ENCODE measurements around the gene NKX1-1.
"Not testable (repeated sequence)": the region's sequence is repeated elsewhere in the genome, so short reads cannot be mapped to it uniquely, and the experiment has no call there.

Gene NKX1-1

DNA sequence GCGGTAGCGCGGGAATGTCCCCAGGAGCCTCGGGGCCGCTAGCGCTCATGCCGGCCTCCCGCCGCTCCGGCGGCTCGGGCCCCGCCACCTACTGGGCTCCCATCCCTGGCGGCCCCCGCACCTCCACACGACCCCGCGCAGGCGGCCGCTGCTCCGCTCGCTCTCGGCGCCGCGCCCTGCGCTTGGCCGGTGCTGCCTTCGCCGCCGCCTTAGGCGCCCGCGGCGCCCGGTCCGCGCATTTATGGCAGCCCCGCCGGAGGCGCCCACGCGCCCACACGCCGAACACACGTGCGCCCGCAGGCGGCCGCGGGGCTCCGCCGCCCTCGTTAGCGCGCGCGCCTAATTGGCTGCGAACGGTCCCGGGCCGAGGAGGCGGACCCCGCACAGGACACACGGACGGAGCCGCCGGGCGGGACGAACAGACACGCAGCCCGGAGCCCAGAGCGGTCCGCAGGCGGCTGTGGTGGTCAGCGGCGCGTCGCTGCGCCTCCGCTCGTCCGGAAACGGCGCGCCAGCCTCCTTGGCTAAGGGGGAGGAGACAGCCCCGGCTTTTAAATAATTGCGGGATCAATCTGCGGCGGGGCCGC is at the start of gene NKX1-1:
NKX1-1 (minus strand) TSS at position 49 of the 587 bp plus-strand sequence; CDS start at position 49, 0 bp downstream.
- no peak for DNase-seq

DNA sequence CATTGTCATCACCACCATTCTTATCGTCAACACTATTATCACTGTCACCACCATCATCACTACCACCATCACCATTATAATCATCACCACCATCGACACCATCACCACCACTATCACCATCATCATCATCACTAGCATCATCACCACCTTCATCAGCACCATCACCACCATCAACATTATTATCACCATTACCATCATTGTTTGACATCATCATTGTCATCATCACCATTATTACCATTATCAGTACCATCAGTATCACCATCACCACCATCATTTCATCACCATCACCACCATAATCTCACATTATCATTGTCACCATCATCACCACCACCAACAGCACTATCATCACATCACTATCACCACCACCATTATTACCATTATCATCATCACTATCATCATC is 47.5 kb upstream of the NKX1-1 start:
- DNase-seq, result no peak

DNA sequence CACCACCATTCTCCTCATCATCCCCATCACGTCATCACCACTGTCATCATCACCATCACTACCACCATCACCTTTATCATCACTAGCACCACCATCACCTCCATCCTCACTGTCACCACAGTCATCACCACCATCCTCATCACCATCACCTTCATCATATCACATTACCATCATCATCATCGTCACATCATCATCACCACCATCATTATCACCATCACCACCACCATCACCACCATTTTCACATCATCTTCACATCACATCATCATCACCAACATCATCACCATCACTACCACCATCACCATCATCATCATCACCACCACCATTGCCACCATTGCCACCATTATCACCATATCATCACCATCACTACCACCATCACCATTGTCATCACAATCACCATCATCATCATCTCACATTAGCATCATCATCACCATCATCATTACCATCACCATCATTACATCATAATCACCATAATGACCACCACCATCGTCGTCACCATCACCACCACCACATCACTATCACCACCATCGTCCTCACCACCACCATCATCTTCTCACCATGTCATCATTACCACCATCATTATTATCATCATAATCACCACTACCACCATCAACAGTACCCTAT is 46.3 kb upstream of the NKX1-1 start:
- DNase-seq, result no peak

DNA sequence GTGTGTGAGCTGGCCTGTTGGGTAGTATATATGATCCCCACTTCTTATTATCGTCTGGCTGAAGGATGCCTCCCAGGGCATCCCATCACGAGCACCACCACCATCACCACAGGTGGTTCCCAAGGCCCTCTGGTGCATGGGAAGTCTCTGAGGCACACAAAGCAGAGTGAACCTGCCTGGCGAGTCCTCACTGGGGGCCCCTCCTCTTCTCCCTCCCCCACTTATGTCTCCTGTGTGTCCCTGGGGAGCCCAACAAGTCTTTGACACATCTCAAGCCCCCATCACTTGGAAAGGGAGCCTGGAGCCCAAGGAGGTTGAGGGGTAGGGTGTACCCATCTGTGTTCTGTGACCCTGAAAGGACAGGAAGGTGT is 45.5 kb upstream of the NKX1-1 start:
- no peak for DNase-seq

DNA sequence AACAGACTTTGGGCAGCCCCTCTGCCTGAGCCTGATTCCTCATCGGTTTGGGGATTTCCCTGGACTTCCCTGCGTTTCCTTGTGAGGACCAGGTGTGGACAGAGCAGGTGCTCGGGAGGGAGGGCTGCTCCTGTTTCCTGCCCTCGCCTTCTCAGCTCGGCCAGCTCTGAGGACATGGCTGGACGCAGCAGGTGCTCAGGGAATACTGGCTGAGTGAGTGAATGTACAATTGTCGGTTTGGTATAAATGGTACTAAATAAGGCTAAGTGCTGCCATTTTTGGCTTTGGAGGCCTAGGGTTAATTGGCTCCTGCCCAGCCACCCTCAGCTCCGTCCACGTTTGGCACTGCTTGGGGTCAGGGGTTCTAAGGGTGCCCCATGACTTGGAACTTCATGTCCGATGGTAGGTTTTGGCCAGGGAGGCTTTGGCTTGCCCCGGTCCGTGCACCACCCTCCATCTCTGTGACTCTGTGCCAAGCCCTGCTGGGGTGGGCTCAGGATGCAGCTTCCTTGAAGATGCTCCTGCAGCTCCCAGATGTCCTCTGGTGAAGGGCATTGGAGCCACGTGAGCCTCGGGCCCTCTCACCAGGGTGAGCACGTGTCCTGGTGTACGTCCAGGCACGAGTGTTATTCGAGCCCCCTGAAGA is 45.0 kb upstream of the NKX1-1 start:
- DNase-seq, result no peak

DNA sequence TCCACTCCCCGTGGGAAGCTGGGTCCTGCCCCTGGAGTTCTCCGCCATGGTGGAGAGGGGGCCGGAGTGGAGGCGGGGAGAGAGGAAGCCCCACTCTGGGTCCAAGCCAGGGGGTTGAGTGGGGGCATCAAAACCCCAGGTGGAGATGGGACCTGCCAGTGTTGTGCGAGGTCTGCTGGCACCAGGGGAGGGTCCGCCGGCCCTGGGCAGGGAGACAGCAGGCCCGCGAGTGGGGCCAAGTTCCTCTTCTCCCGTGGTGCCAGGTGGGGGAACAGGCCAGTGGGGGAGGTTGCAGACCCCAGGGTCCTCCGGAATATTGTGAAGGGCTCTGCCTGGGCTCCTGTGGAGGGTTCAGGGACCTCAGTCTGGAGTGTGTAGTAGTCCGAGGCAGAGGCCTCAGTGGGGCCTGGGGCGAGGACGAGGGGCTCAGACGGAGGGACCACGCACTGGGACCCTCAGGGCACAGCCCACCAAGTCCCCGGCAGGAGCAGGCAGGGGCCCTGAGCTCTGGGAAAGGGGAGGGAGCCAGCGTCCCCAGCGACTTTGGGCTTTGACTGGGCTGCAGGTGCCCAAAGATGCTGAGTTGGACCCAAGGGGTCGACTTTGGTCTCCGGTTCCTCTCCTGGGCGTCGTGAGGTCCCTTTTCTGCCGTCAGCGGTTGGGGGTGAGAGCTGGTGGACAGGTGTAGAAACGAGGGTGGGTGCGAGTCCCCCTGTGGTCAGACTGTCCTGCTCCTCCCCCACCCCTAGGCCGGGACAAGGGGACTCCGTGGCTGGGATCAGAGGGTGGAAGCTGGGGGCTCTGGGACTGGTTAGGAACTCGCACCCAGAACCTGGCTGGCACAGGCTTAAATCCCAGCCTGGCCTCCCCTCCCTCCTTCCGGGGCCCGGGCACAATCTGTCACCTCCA is 43.8 kb upstream of the NKX1-1 start:
- DNase-seq, result no peak

DNA sequence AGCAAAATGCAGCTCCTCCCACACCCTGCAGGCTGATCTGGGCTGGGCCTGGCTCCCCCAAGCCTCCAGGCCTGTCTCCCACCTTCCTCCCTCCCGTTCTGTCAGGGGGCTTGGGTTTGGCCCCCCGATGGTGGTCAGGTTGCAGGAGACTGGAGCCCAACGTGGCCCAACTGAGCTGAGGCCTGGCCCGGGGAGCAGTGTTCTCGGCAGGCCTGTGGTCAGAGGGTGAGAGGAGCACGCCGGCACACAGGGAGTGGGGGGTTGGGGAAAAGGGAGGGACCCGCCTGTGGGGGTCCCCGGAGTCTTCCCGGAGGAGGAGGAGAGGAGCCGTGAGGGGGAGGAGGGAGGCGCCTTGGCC is 43.2 kb upstream of the NKX1-1 start:
- no peak for DNase-seq

DNA sequence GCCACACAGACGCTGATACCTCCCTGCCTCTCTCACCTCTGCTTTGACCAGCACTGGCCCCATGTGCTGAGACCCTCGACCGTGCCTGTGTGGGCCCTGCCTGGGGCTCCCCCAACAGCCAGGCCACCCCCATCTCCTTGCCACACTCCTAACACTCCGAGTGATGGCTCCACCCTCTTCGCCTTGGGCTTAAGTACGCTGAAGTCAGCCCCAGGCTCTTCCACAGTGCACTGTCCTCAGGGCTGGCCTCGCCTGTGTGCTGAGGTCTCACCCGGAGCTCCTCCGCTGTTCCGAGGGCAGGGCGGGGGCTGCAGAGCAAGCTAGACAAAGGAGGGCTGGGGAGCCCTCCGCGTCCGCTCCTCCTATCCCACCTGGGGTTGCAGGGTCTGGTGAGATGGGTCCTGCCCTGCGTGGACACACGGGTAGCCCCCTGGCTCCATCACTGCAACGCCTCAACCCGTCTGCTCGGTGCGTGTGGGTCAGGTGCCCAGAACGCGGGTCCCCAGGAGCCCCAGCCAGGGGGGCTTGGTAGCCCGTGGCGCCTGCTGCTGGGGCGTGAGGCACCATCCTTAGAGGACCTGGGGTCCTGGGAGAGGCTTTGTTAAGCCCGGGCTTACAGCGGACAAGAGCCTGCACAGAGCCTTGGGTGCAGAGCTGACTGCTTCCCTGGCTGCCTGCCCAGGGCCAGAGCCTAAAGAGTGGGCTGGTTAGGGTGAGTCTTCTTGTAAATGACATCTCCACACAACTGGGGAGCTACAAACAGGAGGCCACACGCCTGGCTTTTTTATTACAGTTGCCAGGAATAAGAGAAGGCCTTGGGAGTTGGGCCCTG is 42.6 kb upstream of the NKX1-1 start:
- no peak for DNase-seq

DNA sequence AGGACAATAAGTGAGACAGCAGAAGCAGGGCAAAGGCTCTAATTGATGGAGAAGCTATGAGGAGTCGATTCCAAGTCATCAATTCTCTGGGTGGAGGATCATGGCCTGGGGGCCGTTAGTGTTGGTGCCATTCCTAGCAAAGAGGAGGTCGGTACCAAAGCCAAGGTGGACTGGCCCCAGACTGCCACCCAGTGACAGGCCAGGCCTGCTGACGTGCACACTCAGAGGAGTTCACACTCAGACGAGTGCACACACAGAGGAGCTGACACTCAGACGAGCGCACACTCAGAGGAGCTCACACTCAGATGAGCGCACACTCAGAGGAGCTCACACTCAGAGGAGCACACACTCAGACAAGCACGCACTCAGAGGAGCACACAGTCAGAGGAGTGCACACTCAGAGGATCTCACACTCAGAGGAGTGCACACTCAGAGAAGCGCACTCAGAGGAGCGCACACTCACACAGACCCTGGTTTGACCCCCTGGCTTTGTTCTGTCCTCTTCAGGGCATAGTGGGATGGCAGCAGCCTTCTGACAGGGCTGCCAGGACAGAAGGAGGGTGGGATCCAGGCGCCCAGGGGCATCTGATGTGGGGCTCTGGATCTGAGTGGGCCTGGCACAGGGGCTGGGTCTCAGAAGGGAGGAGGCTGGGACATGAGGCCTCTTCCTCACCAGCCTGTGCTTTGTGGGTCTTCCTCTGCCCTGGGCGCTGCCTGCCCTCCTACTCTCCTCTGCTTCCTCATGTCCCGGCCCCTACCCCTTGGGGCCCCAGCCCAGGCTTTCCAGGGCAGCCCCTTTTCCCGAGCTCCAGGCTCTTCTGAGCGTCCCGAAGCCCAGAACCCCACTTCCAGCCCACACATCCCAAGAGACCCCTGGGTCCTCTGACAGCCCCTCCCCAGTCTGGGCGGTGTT is 41.7 kb upstream of the NKX1-1 start:
- DNase-seq, result no peak

DNA sequence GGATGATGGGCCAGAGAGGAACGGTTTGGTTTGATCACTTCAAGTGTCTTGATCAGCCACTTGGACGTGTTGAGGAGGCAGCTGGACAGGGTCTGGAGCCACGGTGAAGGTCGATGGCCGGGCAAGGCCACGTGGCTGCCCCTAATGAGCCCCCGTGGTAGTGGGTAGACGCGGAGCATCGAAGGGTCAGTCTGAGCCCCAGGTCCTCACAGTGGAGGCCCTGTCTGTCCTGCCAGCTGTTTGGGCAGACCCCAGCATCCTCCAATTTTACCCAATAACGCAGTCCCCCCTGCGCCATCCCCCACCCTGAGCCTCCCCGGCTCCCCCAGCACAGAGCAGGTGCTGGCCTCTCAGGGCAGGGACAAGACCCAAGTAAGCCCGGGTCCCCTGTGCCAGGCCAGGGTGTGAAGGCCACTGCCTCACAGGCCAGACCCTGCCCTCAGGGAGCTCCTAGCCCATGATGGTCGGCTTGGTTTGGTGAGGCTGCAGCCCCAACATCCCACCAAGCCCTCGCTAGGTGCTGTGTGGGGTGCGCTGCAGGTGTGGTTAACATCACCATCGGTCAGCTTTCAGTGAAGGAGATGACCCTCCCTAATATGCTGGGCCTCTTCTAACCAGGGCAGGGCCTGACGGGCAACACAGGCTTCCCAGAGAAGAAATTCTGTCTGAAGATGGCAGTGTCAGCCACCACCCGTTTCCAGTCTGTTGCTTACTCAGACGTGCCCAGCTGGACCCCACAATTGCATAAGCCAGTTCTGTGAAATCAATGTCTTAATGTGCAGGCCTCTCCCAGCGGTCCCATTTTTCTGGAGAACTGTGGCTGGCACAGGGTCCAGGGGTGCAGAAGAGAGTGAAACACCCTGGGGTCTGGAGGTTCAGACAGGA is 40.5 kb upstream of the NKX1-1 start:
- no peak for DNase-seq

DNA sequence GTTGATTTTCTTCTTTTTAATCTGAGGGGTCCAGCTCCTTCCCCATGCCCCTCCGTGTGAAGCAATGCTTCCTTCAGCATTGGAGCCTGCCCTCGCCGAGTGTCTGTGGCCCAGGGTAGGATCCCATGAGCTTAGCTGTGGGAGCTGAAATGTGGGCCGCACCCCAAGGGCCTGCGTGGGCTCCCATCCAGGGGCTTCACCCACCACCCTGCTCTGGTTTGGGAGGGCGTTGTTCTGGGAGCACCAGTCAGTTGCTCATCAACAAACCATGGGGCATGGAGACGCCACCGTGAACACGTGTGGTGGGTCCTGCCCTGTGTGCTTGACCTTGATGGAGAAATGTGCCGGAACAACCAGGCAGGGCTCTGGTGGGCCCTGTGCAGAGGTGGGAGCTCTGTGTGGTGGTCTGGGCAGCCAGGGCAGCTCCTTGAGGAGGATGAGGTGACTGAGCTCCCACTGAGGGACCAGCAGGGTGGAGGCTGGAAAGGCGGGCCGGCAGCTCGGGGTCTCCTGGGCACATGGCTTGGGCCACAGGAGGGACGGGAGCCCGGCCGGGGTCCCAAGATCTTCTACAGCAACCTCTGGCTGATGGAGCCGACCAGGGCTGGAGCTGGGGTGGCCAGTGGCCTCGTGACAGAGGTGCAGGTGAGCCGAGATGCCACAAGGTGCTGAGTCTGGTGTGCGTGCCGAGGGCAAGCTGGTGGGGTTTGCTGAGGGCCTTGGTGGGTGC is 39.6 kb upstream of the NKX1-1 start:
- DNase-seq, result no peak

DNA sequence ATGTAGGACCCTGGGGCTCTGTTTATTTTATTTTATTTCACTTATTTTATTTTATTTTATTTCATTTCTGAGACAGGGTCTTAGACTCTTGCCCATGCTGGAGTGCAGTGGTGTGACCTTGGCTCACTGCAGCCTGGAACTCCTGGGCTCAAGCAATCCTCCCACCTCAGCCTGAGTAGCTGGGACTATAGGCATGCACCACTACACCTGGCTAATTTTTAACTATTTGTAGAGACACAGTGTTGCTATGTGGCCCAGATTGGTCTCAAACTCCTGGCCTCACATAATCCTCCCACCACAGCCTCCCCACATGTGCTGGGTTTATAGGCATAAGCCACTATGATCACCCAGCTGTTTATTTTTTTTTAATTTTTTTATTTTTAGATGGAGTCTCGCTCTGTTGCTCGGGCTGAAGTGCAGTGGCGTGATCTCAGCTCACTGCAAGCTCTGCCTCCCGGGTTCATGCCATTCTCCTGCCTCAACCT is 37.5 kb upstream of the NKX1-1 start:
- DNase-seq, result not testable (repeated sequence)

DNA sequence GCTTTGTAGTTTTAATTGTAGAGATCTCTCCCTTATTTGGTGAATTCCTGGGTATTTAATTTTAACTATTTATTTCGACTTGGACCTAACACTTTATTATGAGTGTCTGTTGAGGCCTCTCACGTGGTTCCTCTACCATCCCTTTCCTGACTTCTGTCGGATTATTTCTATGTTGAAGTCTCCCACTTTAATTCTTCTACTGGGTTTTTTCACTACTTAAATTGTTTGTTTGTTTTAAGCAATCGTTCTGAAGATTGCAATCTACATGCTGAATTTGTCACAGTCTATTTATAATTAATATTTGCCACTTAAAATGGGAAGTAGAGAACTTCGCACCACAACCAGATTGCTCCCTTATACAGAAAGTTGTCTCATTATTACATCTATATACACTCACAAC is 20.8 kb upstream of the NKX1-1 start:
- DNase-seq, result no peak

DNA sequence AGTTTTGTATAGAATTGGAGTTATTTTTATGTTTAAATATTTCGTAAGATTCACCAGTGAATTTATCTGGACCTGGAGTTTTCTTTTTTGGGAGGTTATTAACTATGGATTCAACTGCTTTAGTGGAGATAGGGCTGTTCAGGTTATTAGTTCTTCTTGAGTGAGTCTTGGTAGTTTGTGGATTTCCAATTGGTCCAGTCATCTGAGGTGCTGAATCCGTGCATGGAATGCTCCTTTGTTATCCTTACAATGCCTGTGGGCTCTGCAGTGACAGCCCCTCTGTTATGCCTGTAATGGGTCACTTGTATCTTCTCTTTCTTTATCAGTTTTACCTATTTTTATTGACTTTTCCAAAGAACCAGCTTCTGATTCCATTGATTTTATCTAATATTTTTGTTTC is 15.4 kb upstream of the NKX1-1 start:
- DNase-seq, result no peak

DNA sequence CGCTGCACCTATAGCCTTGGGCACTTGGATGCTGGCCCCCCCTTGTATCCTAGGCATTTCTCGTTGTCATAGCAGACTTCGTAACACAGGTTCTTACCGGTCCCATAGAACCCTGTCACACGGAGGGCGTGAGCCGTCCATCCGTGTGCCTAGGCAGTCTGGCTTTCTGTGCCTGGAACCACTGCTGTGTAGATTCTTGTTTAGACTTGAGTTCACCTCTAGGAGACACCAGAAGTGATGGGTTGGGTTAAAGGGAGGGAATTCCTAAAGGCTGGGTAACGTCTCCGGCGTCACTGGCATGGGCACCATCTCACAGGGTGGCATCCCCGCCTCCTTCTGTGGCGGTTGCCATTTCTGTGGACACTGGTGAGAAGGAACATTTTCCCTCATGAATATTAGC is 13.5 kb upstream of the NKX1-1 start:
- DNase-seq, result no peak

DNA sequence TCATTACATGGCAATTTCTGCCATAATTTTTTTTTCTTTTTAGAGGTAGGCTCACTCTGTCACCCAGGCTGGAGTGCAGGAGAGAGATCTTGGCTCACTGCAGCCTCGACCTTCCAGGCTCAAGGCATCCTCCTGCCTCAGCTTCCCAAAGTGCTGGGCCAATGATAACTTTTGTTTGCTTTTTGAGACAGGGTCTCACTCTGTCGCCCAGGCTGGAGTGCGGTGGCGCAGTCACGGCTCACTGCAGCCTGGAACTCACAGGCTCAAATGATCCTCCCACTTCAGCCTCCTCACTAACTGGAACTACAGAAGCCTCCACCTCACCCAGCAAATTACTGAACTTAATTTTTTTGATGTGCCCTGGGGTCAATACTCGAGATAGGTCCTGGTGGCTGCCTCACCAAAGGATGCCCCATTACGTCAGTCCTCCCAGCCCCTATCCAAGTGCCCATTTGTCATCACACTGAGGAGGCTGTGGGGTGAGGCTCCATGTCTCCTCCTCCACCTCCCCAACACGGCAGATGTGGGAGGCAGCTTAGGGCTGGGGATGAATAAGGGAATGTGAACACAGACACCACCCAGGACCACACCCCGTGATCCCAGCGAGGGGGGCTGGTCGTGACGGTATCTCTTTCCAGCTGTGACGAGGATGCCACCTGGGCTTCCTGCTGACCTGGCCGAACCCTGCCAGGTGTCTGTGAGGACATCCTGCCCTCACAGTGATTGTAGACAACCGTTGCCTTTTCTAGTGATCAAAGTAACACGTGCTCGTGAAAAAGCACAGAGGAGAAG is 12.4 kb upstream of the NKX1-1 start:
- no peak for DNase-seq

DNA sequence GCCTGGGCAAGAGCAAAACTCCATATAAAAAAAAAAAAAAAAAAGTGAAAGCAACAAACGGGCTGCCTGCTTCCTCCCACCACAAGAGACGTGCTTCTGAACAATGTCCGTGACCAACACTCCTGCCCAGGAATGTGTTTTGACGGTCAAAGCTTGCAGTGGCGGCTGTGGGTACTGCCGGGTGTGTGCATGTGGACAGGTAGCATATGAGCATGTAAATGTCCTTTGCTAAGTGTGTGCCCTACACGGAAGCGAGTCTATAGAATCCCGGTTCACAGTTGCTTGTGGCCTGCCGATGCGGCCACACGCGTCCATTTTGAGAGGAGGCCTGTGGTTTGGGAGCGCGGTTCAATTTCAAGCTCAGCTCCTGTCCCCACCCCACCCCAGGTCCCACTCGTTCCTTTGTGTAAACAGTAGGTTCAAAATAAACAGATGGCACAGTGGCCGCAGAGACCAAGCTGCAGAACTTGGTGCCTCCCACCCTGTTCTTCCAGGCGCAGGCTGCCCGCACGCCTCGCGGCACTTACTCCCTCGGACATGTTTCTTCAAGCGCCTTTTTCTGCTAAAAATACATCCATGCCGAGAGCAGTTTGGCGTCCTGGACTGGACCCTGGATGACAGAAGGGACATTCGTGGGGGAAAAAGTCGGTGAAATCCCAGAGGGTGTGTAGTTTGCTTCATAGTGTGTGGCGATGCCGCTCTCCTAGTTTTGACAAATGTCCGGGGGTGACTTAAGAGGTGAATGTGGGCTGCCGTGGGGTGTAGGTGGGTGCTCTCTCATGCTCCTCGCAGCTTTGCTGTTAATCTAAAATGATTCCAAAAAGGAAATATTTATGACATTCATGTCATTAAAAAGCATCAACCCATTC is 11.5 kb upstream of the NKX1-1 start:
- no peak for DNase-seq

DNA sequence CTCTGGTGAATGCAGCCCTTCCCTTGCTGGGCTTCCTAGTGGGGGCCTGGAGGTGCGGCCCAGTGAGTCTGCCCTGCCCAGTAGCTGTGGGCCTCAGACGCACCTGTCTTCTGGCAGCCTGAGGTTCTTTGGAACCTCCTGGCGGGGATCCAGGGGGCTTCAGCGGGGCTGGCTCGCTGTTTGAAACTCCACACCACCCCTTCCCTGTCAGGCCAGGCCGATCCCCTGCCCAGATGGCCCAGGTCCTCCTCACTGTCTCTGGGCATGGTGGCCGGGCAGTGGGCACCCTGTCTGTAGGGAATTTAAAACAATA is 10.7 kb upstream of the NKX1-1 start:
- DNase-seq, result no peak
